ENCODE results near the gene RNF223.
"Not testable (repeated sequence)": the region's sequence is repeated elsewhere in the genome, so short reads cannot be mapped to it uniquely, and the experiment has no call there.

The RNF223 gene

DNA sequence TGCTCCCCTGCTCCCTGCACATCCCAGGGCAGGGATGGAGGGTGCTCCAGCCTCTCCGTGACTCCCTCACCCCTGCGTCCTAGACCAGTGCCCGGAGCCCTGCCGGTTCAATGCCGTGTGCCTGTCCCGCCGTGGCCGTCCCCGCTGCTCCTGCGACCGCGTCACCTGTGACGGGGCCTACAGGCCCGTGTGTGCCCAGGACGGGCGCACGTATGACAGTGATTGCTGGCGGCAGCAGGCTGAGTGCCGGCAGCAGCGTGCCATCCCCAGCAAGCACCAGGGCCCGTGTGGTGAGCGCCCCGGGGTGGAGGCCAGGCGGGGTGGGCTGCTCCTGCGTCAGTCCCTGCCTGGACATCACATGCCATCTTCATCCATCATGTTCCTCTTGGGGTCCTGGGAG lies 32.2 kb downstream of the RNF223 start:
- DNase-seq, result no peak

DNA sequence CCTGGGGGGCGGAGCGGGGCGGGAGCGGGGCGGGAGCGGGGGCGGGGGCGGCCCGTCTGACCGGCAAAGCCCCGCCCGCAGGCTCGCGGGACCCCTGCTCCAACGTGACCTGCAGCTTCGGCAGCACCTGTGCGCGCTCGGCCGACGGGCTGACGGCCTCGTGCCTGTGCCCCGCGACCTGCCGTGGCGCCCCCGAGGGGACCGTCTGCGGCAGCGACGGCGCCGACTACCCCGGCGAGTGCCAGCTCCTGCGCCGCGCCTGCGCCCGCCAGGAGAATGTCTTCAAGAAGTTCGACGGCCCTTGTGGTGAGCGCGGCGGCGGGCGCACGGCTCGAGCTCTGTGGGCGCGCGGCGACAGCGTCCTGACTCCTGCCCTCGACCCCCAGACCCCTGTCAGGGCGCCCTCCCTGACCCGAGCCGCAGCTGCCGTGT lies 33.0 kb downstream of the RNF223 start:
- DNase-seq, result no peak

- peak; percentile 75 for DNase-seq
Observed at GRCh38 chr1:1040004-1040991, 33.8 kb downstream of the RNF223 start.

DNA sequence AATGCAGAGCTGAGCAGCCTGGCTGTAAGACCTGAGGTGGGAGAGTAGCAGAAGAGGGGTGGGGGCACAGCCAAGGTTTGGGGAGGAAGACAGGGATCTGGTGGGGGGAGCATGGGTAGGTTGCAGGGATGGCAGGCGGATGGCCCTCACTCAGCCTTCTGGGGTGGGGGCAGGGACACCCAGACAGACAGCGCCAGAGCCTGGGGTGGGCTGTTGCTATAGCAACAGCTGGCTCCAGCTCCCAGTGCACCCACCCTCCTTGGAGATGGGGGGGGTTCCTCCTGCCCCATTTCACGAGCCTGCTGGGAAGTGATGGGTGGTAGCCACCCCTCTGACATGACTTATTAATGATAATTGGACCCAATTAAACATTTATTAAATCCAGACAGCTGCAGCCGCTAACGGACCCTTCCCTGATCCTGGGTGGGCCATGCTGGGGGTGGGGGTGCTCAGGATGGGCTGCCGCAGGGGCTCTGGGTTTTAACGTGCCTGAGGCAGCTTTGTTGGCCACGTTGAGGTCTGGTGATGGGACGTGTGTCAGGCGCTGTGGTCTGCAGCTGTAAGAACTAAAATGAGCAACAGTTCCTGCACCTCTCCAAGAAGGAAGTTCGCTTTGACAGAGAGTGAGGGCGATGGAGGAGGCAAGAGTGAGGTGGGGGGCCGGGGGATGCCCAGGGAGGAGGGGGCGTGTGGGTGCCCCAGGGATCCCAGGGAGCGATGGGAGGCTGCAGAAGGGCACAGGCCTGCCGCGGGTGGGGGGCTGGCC lies 34.8 kb downstream of the RNF223 start:
- no peak for DNase-seq

DNA sequence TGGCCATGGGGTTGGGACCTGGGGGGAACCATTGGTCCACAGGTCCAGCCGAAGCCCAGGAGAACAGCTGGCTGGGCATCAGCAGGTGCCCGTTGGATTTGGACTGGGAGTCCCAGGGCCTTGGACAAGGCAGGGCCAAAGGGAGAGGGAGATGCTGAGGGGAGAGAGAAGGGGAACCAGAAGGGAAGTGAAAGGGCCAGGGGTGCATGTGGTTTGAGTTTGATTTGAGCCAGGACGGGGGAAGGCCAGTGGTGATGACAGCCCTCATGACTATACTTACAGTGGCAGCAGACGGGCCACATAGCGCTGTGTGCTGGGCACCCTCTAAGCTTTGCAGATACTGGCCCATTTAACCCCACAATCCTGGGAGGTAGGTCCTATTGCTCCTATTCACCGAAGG lies 35.4 kb downstream of the RNF223 start:
- DNase-seq, result no peak

GRCh38 chr1:1037366-1038327 lies 36.5 kb downstream of the RNF223 start:
- no peak for DNase-seq

- DNase-seq, result no peak
Observed at GRCh38 chr1:1035291-1035943, 38.7 kb downstream of the RNF223 start.

DNA sequence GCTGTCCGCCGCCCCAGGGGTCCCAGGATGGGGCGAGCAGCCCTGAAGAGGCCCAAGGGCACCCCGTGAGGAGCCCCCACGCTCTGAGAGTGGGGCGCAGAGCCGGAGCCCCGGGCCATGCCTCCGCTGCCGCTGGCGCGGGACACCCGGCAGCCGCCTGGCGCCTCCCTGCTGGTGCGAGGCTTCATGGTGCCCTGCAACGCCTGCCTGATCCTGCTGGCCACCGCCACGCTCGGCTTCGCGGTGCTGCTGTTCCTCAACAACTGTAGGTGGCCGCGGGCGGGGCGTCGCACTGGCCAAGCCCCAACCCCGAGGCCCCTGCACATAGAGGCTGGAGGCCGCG lies 39.7 kb downstream of the RNF223 start:
- DNase-seq, result no peak

DNA sequence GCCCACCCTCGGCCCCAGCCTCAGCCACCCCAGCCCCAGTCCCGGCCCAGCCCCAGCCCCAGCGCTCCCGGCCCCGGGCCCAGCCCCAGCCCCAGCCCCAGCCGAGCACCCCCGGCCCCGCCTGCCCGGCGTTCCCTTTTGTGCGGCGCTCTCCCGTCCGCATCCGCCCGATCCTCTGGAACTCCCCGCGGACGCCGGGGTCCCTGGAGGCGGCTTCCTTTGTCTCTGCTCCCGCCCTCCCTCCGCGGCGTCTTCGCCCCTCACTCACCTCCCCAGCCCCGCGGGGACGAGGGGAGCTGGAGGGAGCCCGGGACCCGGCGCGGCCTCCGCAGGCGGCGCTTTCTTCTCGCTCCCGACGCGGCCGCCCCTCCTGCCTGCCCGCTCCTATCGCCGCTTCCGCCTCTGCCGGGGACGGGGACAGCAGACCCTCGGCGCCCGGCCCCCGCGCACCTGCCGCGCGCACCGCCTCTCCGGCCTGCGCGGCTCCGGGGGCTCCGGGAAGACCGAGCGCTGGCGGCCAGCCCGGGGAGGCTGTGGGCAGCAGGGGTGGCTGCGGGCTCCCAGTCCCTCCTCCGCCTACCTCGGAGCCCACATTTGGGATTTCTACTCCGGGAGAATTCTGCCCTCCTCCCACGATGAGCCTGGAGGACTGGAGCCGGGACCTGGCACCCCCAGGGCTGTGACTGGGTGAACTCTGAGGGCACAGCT lies 40.2 kb downstream of the RNF223 start:
- DNase-seq, result no peak

- peak; percentile 93 for DNase-seq
Observed at GRCh38 chr1:1033009-1033587, 41.0 kb downstream of the RNF223 start.

GRCh38 chr1:1032424-1032823 lies 41.7 kb downstream of the RNF223 start:
- DNase-seq, result no peak

- DNase-seq, result no peak
Observed at GRCh38 chr1:1031659-1032235, 42.4 kb downstream of the RNF223 start.

GRCh38 chr1:1030867-1031658 lies 43.0 kb downstream of the RNF223 start:
- not testable (repeated sequence) for DNase-seq

GRCh38 chr1:1027791-1028190 lies 46.3 kb downstream of the RNF223 start:
- no peak for DNase-seq

DNA sequence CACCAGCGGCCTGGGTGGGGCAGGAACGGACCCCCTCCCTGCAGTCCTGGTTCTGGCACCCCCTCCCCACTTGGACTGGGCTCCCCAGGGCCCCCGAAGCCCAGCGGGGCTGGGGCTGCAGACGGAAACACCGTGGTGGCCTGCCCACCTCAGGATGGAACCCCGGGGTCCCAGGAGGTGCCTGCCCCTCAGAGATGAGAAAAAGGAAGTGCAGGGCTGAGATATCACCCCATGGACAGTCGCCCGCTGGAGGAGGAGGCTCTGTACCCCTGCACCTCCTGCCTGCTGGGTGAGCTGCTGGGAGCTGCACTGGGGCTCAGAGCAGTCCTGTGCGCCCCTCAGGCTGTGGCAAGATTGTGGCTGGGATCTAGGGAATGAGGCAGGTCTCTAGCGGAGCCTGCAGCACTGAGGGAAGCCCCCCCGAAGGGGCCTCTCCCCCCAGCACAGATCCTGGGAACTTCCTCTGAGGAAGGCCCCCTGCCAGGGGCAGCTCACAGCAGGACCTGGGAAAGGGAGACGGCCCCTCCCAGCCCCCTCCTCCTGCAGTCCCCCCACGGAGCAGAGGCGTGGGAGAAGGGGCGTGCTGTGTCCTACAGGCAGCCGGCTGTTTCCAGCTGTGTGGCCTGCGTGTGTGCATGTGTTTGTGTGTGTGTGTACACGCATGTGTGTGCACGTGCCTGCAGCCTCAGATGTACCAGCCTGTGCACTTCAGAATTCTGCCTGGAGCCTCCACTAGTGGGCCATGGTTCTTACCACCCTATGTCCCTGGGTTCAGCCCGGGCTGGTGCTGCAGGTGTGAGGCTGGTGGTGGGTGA lies 47.3 kb downstream of the RNF223 start:
- DNase-seq, result no peak

DNA sequence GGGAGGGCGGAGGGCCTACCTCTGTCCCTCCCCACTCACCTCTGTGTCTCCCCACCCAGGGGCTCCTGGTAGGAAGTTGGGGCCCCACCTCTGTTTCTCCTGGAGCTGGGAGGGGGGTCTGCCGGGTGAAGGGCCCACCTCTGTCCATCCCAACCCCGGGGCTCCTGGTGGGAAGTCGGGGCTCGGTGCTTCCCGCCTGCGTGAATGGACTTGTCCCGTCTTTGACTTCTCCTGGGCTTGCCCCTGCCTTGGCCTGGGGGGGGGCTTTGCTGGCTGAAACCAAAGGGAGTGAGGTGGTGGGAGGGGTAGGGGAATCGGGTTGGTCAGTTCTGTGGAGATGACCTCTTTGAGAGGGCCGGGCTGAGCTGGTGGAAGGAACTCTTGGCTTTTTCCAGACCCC lies 48.4 kb downstream of the RNF223 start:
- DNase-seq, result no peak

DNA sequence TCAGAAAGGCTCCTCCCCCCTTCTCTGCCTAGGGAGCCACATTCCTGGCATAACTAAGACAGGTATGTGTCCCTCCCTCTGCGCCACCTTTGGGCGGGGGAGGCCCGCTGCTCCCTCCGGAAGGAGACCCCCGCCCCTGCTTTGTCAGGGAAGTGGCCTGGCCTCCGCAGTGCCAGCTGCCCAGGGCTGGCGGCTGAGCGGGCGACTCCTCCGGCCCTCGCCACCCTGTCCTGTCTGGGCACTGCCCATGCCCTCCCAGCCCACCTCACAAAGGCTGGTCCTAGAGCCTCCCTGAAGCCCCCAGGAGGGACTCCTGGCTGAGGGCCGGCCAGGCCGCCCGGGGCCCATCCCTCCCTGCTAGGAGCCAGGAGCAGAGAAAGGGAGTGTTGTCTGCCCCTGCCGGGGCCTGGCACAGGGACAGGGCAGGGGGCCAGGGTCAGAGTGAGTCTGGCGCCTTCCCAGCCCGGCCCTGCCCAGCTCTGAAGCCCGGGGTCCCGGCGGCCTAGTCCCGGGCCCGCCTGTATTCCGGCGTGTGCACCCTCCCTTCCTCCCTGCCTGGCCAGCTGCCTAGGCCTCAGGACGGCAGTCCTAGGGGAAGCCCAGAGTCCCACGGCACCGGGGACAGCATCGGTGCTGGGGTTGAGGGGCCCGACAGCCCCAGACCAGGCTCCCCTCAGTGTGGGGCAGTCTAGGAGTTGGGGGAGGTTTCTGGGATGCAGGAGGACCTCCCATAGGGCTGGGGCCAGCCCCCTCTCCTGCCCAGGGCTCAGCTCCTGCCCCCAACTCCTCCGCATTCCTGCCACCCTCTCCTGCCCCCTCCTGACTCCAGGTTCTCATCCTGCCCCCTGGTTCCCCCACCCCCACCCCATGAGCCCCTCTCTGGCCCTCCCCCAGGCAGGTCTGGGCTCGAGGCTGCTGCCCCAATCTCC lies 49.1 kb downstream of the RNF223 start:
- no peak for DNase-seq
